ENCODE results near the gene ZMYND11.

The ZMYND11 gene

DNA sequence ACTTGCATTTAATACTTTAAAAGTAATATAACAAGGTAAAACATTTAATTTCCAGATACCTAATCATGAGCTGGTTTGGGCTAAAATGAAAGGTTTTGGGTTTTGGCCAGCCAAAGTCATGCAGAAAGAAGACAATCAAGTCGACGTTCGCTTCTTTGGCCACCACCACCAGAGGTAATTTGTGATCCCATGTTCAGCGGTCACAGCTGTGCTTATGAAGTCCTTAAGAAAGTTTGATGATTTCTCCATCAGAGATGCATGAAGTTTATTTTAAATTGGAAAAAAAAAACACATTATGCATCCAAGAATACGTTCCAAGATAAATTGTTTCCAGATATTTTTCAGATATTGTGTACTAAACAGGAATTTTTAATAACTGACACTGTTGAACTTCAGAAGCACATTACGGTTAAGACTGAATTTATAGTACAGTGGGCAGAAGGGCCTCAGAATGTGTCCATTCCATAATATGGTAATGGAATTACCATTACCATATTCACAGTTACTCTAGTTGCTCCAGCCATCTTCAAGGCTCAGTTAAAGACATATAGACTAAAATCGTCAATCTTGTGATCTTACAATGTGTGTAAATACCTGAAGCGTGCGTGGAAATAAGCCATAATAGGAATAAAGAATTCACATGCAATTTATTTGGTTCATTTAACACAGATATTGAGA is 106.8 kb downstream of the ZMYND11 start:
- H3K79me2 ChIP-seq (ENCODE audit: insufficient read depth, low read length): no peaks in the 10 kb centered on the region
- peaks cover 12% of the 10 kb centered on the region for H3K36me3 ChIP-seq (ENCODE audit: insufficient read depth, low read length)
- no peaks in the 10 kb centered on the region for H3F3A ChIP-seq (ENCODE audit: insufficient read depth, low read length)
- no peaks in the 10 kb centered on the region for H3K27me3 ChIP-seq (ENCODE audit: insufficient read depth, low read length)
- no peaks in the 10 kb centered on the region for H4K20me1 ChIP-seq (ENCODE audit: insufficient read depth, low read length)
- no peak overlapping the region for H3K27ac ChIP-seq (ENCODE audit: low read depth, low read length, poor library complexity, severe bottlenecking)
- TF ChIP-seq EZH2 (IDR thresholded peaks at IDR 0.05; ENCODE audit: borderline replicate concordance, low read length): no peak
- TF ChIP-seq, protein P1, sequence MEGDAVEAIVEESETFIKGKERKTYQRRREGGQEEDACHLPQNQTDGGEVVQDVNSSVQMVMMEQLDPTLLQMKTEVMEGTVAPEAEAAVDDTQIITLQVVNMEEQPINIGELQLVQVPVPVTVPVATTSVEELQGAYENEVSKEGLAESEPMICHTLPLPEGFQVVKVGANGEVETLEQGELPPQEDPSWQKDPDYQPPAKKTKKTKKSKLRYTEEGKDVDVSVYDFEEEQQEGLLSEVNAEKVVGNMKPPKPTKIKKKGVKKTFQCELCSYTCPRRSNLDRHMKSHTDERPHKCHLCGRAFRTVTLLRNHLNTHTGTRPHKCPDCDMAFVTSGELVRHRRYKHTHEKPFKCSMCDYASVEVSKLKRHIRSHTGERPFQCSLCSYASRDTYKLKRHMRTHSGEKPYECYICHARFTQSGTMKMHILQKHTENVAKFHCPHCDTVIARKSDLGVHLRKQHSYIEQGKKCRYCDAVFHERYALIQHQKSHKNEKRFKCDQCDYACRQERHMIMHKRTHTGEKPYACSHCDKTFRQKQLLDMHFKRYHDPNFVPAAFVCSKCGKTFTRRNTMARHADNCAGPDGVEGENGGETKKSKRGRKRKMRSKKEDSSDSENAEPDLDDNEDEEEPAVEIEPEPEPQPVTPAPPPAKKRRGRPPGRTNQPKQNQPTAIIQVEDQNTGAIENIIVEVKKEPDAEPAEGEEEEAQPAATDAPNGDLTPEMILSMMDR (IDR thresholded peaks at IDR 0.05; ENCODE audit: low read length): no peak
- no peaks in the 10 kb centered on the region for H3K9me2 ChIP-seq (ENCODE audit: low read depth, low read length)
- H3K9me3 ChIP-seq (ENCODE audit: low read length): no peaks in the 10 kb centered on the region
- no peak overlapping the region for H2AFZ ChIP-seq (ENCODE audit: low read length)
- no peak overlapping the region for H3K4me3 ChIP-seq (ENCODE audit: low read depth, low read length, poor library complexity, severe bottlenecking)
- peaks cover 26% of the 10 kb centered on the region for H3K4me1 ChIP-seq (ENCODE audit: insufficient read depth, low read length, severe bottlenecking)
- no peak overlapping the region for H3K9ac ChIP-seq (ENCODE audit: low read length)
- H3K4me2 ChIP-seq (ENCODE audit: low read length): no peak overlapping the region

GRCh38 chr10:244227-244626 is 109.0 kb downstream of the ZMYND11 start:
- no peak overlapping the region for H3K4me3 ChIP-seq (ENCODE audit: low read depth, low read length, poor library complexity, severe bottlenecking)
- H3K27me3 ChIP-seq (ENCODE audit: insufficient read depth, low read length): no peaks in the 10 kb centered on the region
- no peaks in the 10 kb centered on the region for H3K9me3 ChIP-seq (ENCODE audit: low read length)
- no peak overlapping the region for H3K9ac ChIP-seq (ENCODE audit: low read length)
- no peaks in the 10 kb centered on the region for H3K79me2 ChIP-seq (ENCODE audit: insufficient read depth, low read length)
- no peak overlapping the region for H3K4me2 ChIP-seq (ENCODE audit: low read length)
- H3K4me1 ChIP-seq (ENCODE audit: insufficient read depth, low read length, severe bottlenecking): peaks cover 9% of the 10 kb centered on the region
- H4K20me1 ChIP-seq (ENCODE audit: insufficient read depth, low read length): no peaks in the 10 kb centered on the region
- H3K9me2 ChIP-seq (ENCODE audit: low read depth, low read length): no peaks in the 10 kb centered on the region
- no peak overlapping the region for H2AFZ ChIP-seq (ENCODE audit: low read length)
- H3K27ac ChIP-seq (ENCODE audit: low read depth, low read length, poor library complexity, severe bottlenecking): no peak overlapping the region
- peaks cover 23% of the 10 kb centered on the region for H3K36me3 ChIP-seq (ENCODE audit: insufficient read depth, low read length)
- no peaks in the 10 kb centered on the region for H3F3A ChIP-seq (ENCODE audit: insufficient read depth, low read length)
- TF ChIP-seq, protein P1 (IDR thresholded peaks at IDR 0.05; ENCODE audit: low read length): no peak
- TF ChIP-seq EZH2 (IDR thresholded peaks at IDR 0.05; ENCODE audit: borderline replicate concordance, low read length): no peak

DNA sequence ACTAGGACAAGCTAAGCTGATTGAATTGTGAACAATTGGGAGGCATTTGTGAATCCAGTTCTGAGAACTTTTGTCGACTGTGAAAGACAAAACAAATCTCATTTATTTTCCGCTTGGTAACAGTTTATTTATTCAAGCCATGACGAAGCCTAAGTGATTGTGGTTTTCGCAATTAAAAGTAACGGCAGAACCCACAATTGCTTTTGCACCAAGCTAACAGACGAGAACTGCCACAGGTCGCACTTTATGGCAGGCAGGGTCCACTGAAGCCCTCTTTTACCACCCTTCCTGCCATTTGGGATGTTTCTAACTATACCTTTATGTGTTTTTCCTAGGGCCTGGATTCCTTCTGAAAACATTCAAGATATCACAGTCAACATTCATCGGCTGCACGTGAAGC is 111.2 kb downstream of the ZMYND11 start:
- no peaks in the 10 kb centered on the region for H3K79me2 ChIP-seq (ENCODE audit: insufficient read depth, low read length)
- no peak overlapping the region for H3K4me3 ChIP-seq (ENCODE audit: low read depth, low read length, poor library complexity, severe bottlenecking)
- no peak overlapping the region for H3K27ac ChIP-seq (ENCODE audit: low read depth, low read length, poor library complexity, severe bottlenecking)
- no peaks in the 10 kb centered on the region for H3K27me3 ChIP-seq (ENCODE audit: insufficient read depth, low read length)
- no peaks in the 10 kb centered on the region for H4K20me1 ChIP-seq (ENCODE audit: insufficient read depth, low read length)
- no peak overlapping the region for H3K4me2 ChIP-seq (ENCODE audit: low read length)
- peaks cover 26% of the 10 kb centered on the region for H3K36me3 ChIP-seq (ENCODE audit: insufficient read depth, low read length)
- no peaks in the 10 kb centered on the region for H3K9me2 ChIP-seq (ENCODE audit: low read depth, low read length)
- peaks cover 7% of the 10 kb centered on the region for H3K4me1 ChIP-seq (ENCODE audit: insufficient read depth, low read length, severe bottlenecking)
- H3K9me3 ChIP-seq (ENCODE audit: low read length): no peaks in the 10 kb centered on the region
- no peak for TF ChIP-seq EZH2 (IDR thresholded peaks at IDR 0.05; ENCODE audit: borderline replicate concordance, low read length)
- TF ChIP-seq, protein P1 (IDR thresholded peaks at IDR 0.05; ENCODE audit: low read length): no peak
- no peaks in the 10 kb centered on the region for H3F3A ChIP-seq (ENCODE audit: insufficient read depth, low read length)
- H3K9ac ChIP-seq (ENCODE audit: low read length): no peak overlapping the region
- no peak overlapping the region for H2AFZ ChIP-seq (ENCODE audit: low read length)

Data from OCI-LY1 (cell line).